ENCODE results near the gene GATAD1. TPM values are rescaled to one million over a fixed set of nuclear protein-coding genes. Genes with fewer than 3 reads are reported as not detected.

GATAD1 gene
- total and polyA plus RNA-seq, 2 of the 8 experiments (the other 6 are each of a cell fraction or from before 2014, with no cell fraction given), result 17.1 to 34.7 TPM

DNA sequence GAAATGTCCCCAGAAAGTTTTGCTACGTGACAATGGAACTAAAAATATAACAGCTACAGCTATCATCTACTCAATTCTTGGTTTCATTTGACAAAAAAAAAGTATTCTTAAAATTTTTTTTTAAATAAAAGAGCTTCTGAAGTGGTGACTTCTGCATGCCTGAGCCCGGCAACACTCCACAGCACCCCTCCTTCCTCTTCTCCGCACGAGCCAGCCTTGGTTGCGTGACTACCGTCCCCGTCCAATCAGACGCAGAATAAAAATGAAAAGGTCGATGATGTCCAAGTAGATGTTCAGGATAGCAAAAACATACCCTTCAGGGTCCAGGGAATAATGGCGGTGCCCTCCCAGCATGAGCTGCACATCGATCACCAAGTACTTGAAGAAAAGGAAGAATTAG is 34.5 kb upstream of the GATAD1 start:
- Histone ChIP-seq H3K79me2 (ENCODE audit: control insufficient read depth in 1 of 2, insufficient read depth in 2 of 2, low read length in 2 of 2) (no peaks in the 10 kb centered on the region; a peak in 1 of 4 replicates), H3K9me3 (ENCODE audit: insufficient read depth in 2 of 2, low read depth in 1 of 2, low read length in 1 of 2) (no peaks in the 10 kb centered on the region), H4K91ac (replicated peaks; ENCODE audit: insufficient read length, low read length) (no peak overlapping the region), H3K9ac (replicated peaks in 1 of 4; ENCODE audit: extremely low read depth in 1 of 4, low read depth in 3 of 4, low read length in 3 of 4) (no peak overlapping the region), H4K8ac (ENCODE audit: extremely low read depth, insufficient read depth, low read length) (no peak overlapping the region), H3K4me2 (ENCODE audit: insufficient read depth in 1 of 2, low read depth in 2 of 2, low read length in 2 of 2) (no peak overlapping the region), H3K4me3 (ENCODE audit: extremely low read depth in 1 of 4, insufficient read depth in 2 of 4, low read depth in 3 of 4, low read length in 4 of 4) (no peak overlapping the region), H2BK15ac (ENCODE audit: low read length) (no peak overlapping the region), H3K23me2 (ENCODE audit: low read depth, low read length) (no peaks in the 10 kb centered on the region; the same call in 1 of the 2 replicates), H3K23ac (ENCODE audit: insufficient read length) (no peak overlapping the region), H4K5ac (ENCODE audit: insufficient read length, low read depth, low read length) (no peak overlapping the region), H2AFZ (ENCODE audit: low read length) (no peak overlapping the region), H3K4ac (replicated peaks; ENCODE audit: insufficient read length, low read depth, low read length) (no peak overlapping the region), H3K27me3 (replicated peaks in 1 of 4; ENCODE audit: control insufficient read depth in 3 of 4, extremely low read depth in 1 of 4, insufficient read depth in 3 of 4, low read length in 3 of 4) (no peaks in the 10 kb centered on the region; a peak in 1 of 7 replicates), H2BK120ac (replicated peaks; ENCODE audit: low read depth, low read length) (no peak overlapping the region), H3K14ac (ENCODE audit: insufficient read length) (no peak overlapping the region), H3K79me1 (ENCODE audit: low read depth, low read length) (no peaks in the 10 kb centered on the region), H3K56ac (replicated peaks; ENCODE audit: insufficient read length, low read depth, low read length) (no peak overlapping the region), H3K4me1 (replicated peaks in 1 of 4; ENCODE audit: control insufficient read depth in 3 of 4, insufficient read depth in 4 of 4, low read length in 3 of 4) (no peaks in the 10 kb centered on the region), H2BK12ac (ENCODE audit: low read depth, low read length) (no peak overlapping the region), H2BK20ac (ENCODE audit: low read length) (no peak overlapping the region), H3K36me3 (ENCODE audit: control insufficient read depth in 2 of 4, insufficient read depth in 4 of 4, low read length in 3 of 4) (no peaks in the 10 kb centered on the region), H2BK5ac (ENCODE audit: low read depth, low read length) (no peak overlapping the region), H3K27ac (ENCODE audit: low read depth, low read length) (no peak overlapping the region), H4K20me1 (replicated peaks in 1 of 2; ENCODE audit: control insufficient read depth in 1 of 2, insufficient read depth in 2 of 2, low read length in 2 of 2) (no peaks in the 10 kb centered on the region), H3K18ac (ENCODE audit: extremely low read depth, low read length) (no peak overlapping the region), H2AK5ac (ENCODE audit: low read depth, low read length) (no peak overlapping the region)
- POLR2A ChIA-PET (ENCODE audit: partially characterized antibody), result interaction anchor here (1.5 to 2.3 kb wide), 2 partner anchors 10 to 34 kb away, joined by 3 to 7 read pairs; partner anchors contain the start of gene GATAD1
- FAIRE-seq, result no peak
- WGBS, 2 experiments (ENCODE audit: extremely low coverage in 1 of 2, insufficient coverage in 1 of 2, insufficient read length in 1 of 2, insufficient replicate concordance in 2 of 2, low coverage in 1 of 2, low lambda C conversion rate in 2 of 2, missing lambda C conversion rate in 1 of 2), result 89% methylated on average over 11 of the region's 11 CpGs; no CpG with 5 or more reads in 1 of the 2 experiments
- DNase-seq (ENCODE audit: low read depth in 1 of 2, low spot score in 2 of 2), result no peak
- TF ChIP-seq CREB1 (IDR thresholded peaks at IDR 0.05), result no peak
- TF ChIP-seq TEAD4 (IDR thresholded peaks at IDR 0.05; ENCODE audit: low read depth, low read length), result no peak
- no peak for TF ChIP-seq HDAC2 (IDR thresholded peaks at IDR 0.05; ENCODE audit: borderline replicate concordance in 1 of 2, low read depth in 2 of 2, low read length in 2 of 2)
- TF ChIP-seq SP2 (IDR thresholded peaks at IDR 0.05; ENCODE audit: low read length), result no peak
- TF ChIP-seq SIX5 (IDR thresholded peaks at IDR 0.05; ENCODE audit: low read depth, low read length), result no peak
- TF ChIP-seq CHD1 (IDR thresholded peaks at IDR 0.05; ENCODE audit: low read depth, low read length), result no peak
- no peak for TF ChIP-seq MAFK (IDR thresholded peaks at IDR 0.05; ENCODE audit: low read depth, low read length)
- TF ChIP-seq TAF1 (IDR thresholded peaks at IDR 0.05; ENCODE audit: low read depth, low read length), result no peak
- TF ChIP-seq, protein P1, sequence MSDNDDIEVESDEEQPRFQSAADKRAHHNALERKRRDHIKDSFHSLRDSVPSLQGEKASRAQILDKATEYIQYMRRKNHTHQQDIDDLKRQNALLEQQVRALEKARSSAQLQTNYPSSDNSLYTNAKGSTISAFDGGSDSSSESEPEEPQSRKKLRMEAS (IDR thresholded peaks at IDR 0.05), result no peak
- TF ChIP-seq CEBPB (IDR thresholded peaks at IDR 0.05; ENCODE audit: low read depth, low read length), result no peak
- TF ChIP-seq RXRA (IDR thresholded peaks at IDR 0.05; ENCODE audit: insufficient read depth, low read depth, low read length), result no peak
- CTCF ChIA-PET (ENCODE audit: partially characterized antibody), result interaction anchor here (1.0 to 7.1 kb wide), 8 partner anchors 9 to 233 kb away, joined by 3 to 64 read pairs (median 4); partner anchors contain the start of genes GATAD1 and LRRD1
